OCI-LY3 (cell line): ENCODE measurements around the gene CCDC142.

Experiments used
- H2AFZ ChIP-seq: fragments of 200-600, 300-600 bp; shearing (Covaris generic); 2 replicates; pipeline ENCODE4 v1.6.0; 2014; ENCODE audit warnings: antibody characterized with exemption, low read depth, low read length
- H3K27ac ChIP-seq: fragments of 200-600, 300-600 bp; sonication (generic); 2 replicates; pipeline ENCODE4 v1.5.1; 2014; ENCODE audit warnings: mild to moderate bottlenecking, low read length, moderate library complexity, mixed read lengths
- H3K27me3 ChIP-seq: fragments of 200-600, 300-600 bp; sonication (generic); 2 replicates; pipeline ENCODE4 v1.6.1; 2014; ENCODE audit warnings: low read depth, low read length, mixed read lengths
- H3K36me3 ChIP-seq: fragments of 200-600, 300-600 bp; sonication (generic); replicated peaks from 2 replicates; pipeline ENCODE3; 2014; ENCODE audit warnings: low read depth, low read length, mixed read lengths
- H3K4me1 ChIP-seq: fragments of 300-600, 200-600 bp; sonication (generic); 2 replicates; pipeline ENCODE4 v1.6.1; 2014; ENCODE audit warnings: low read length, mixed read lengths
- H3K4me2 ChIP-seq: fragments of 200-600, 300-600 bp; sonication (generic); 2 replicates; pipeline ENCODE4 v1.6.1; 2014; ENCODE audit warnings: low read length, mixed read lengths
- H3K4me3 ChIP-seq: fragments of 300-600, 200-600 bp; sonication (generic); 2 replicates; pipeline ENCODE4 v1.5.1; 2014; ENCODE audit warnings: antibody characterized with exemption, mild to moderate bottlenecking, low read length, moderate library complexity
- H3K79me2 ChIP-seq: fragments of 300-600, 200-600 bp; shearing (Covaris generic); 2 replicates; pipeline ENCODE4 v1.6.1; 2014; ENCODE audit warnings: mild to moderate bottlenecking, low read length, mixed read lengths
- H3K9ac ChIP-seq: fragments of 300-600, 200-600 bp; shearing (Covaris generic); 2 replicates; pipeline ENCODE4 v1.6.0; 2014; ENCODE audit warnings: mild to moderate bottlenecking, low read length, moderate library complexity
- H3K9me3 ChIP-seq: fragments of 200-600, 300-600 bp; shearing (Covaris generic); 2 replicates; pipeline ENCODE4 v1.6.1; 2014; ENCODE audit warnings: low read length, mixed read lengths; ENCODE audit not compliant: insufficient read depth
- H4K20me1 ChIP-seq: fragments of 200-600, 300-600 bp; sonication (generic); 2 replicates; pipeline ENCODE4 v1.6.1; 2016; ENCODE audit warnings: low read length, mixed read lengths; ENCODE audit not compliant: insufficient read depth
- EZH2phosphoT487 ChIP-seq: fragments of 200-600 bp; shearing (Covaris generic); IDR thresholded peaks from 2 replicates; pipeline ENCODE4 v1.6.1; 2018; ENCODE audit warnings: antibody characterized with exemption, mixed run types, low read depth
- TF ChIP-seq, protein P1 (sequence below): fragments of 200-600, 300-600 bp; sonication (generic); IDR thresholded peaks from 2 replicates; pipeline ENCODE4 v1.5.1; 2014; ENCODE audit warnings: antibody characterized with exemption, low read length, low read depth

The CCDC142 gene

DNA sequence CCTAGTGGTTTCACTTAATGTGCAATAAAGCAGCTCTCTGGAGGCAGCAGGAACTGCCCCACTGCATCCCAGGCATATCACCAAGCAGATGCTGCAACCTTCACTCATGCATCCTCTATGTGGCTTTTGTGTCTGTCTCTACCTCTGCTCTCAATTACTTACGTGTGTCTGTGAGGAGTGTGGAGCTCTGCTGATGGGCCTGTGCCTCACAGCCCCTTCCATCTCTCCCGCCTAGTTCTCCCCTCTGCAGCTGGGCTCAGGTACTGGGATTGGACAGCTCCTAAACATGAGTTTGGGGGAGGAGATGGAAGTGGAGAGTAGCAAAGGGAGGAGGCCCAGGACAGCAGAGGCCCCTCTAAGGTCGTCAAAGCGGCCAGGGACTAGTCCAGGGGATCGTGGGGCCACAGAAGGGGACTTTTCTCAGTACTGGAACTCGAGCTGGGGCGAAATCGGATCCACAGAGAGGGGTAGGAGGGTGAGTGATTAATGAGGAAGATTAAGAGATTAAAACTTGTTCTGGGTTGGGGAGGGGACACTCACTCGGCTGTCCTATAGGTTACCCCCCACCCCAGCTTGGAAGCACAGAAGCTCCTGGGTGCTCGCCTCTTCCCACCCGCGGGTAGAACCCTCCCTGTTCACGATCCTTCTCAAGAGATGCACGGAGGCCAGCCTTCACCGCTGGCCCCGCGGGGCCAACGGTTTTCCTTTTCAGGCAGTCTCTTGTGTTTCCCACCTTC is 18.7 kb upstream of the CCDC142 start:
- no peaks in the 10 kb centered on the region for H3K27me3 ChIP-seq

DNA sequence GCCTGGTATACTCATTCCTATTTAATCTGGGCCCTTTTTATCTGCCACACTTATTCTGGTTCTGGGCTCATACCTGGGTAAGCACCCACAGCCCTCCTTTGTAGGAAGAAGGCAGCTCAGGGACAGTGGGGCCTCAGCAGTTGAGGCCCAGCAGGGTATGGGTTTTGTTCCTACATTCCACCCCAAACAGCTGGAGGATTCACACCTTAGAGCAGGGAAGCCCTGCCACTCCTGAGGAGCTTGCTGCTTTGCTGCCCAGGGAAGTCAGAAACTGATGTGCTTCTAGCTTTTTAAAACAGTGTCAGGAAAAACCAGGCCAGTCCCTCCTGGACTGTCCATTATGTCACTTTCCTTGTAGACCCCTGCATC is 17.8 kb upstream of the CCDC142 start:
- Histone ChIP-seq H3K4me2 (no peak overlapping the region), H3K4me3 (no peak overlapping the region), H2AFZ (no peak overlapping the region), H3K4me1 (peaks cover 8% of the 10 kb centered on the region; the same call in 1 of the 2 replicates), H3K27ac (no peak overlapping the region), H3K79me2 (no peaks in the 10 kb centered on the region), H3K36me3 (peaks cover 7% of the 10 kb centered on the region), H4K20me1 (no peaks in the 10 kb centered on the region), H3K27me3 (no peaks in the 10 kb centered on the region), H3K9me3 (no peaks in the 10 kb centered on the region), H3K9ac (no peak overlapping the region)
- TF ChIP-seq EZH2phosphoT487 = no peak
- TF ChIP-seq, protein P1, sequence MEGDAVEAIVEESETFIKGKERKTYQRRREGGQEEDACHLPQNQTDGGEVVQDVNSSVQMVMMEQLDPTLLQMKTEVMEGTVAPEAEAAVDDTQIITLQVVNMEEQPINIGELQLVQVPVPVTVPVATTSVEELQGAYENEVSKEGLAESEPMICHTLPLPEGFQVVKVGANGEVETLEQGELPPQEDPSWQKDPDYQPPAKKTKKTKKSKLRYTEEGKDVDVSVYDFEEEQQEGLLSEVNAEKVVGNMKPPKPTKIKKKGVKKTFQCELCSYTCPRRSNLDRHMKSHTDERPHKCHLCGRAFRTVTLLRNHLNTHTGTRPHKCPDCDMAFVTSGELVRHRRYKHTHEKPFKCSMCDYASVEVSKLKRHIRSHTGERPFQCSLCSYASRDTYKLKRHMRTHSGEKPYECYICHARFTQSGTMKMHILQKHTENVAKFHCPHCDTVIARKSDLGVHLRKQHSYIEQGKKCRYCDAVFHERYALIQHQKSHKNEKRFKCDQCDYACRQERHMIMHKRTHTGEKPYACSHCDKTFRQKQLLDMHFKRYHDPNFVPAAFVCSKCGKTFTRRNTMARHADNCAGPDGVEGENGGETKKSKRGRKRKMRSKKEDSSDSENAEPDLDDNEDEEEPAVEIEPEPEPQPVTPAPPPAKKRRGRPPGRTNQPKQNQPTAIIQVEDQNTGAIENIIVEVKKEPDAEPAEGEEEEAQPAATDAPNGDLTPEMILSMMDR = no peak

More for the DNA sequence above, 18.7 kb upstream of the CCDC142 start:
- H3K9me3 ChIP-seq = no peaks in the 10 kb centered on the region
- H2AFZ ChIP-seq = no peak overlapping the region
- H3K4me2 ChIP-seq = no peak overlapping the region
- no peak overlapping the region for H3K4me3 ChIP-seq
- no peak for TF ChIP-seq EZH2phosphoT487
- TF ChIP-seq, protein P1 = no peak
- peaks cover 13% of the 10 kb centered on the region for H3K36me3 ChIP-seq
- H3K9ac ChIP-seq = no peak overlapping the region
- H3K79me2 ChIP-seq = peaks cover 5% of the 10 kb centered on the region
- no peak overlapping the region for H3K27ac ChIP-seq
- H4K20me1 ChIP-seq = no peaks in the 10 kb centered on the region
- H3K4me1 ChIP-seq = peaks cover 14% of the 10 kb centered on the region; the same call in 1 of the 2 replicates

DNA sequence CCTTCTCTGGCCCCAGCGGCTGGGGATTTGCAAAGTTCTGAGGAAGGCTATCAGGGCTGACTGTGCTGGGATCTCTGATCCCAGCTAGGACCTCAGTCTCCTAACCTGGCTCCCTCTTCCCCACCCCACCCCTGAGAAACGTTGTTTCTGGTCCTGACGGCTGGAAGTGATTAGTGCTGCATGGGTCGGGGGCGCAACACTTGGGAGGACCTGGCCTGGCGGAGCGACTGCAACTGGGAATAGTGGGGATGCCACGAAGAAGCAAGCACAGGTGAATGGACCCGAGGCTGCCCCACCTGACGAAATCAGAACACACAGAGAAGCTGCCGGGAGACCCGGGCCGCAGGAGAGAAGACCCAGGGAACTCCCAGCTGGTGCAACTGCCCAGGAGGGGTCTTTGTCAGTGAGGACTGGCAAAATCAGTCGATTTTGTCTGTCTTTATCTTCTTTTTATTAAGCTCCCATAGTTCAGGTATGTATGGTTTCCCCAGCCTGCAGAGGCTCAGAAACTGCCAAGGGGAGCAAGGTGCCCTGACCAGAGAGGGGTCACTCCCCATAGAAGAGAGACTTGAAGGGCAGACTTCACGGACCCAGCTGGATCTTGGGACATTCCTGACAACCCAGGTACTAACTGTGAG is 17.3 kb upstream of the CCDC142 start:
- H4K20me1 ChIP-seq = no peaks in the 10 kb centered on the region
- H3K27ac ChIP-seq = no peak overlapping the region
- peaks cover 4% of the 10 kb centered on the region; the same call in 1 of the 2 replicates for H3K4me1 ChIP-seq
- H3K9ac ChIP-seq = no peak overlapping the region
- no peaks in the 10 kb centered on the region for H3K79me2 ChIP-seq
- no peak overlapping the region for H3K4me2 ChIP-seq
- H3K27me3 ChIP-seq = no peaks in the 10 kb centered on the region
- TF ChIP-seq EZH2phosphoT487 = no peak
- TF ChIP-seq, protein P1 = no peak
- H3K4me3 ChIP-seq = no peak overlapping the region
- H3K36me3 ChIP-seq = peaks cover 2% of the 10 kb centered on the region
- H3K9me3 ChIP-seq = no peaks in the 10 kb centered on the region
- no peak overlapping the region for H2AFZ ChIP-seq

DNA sequence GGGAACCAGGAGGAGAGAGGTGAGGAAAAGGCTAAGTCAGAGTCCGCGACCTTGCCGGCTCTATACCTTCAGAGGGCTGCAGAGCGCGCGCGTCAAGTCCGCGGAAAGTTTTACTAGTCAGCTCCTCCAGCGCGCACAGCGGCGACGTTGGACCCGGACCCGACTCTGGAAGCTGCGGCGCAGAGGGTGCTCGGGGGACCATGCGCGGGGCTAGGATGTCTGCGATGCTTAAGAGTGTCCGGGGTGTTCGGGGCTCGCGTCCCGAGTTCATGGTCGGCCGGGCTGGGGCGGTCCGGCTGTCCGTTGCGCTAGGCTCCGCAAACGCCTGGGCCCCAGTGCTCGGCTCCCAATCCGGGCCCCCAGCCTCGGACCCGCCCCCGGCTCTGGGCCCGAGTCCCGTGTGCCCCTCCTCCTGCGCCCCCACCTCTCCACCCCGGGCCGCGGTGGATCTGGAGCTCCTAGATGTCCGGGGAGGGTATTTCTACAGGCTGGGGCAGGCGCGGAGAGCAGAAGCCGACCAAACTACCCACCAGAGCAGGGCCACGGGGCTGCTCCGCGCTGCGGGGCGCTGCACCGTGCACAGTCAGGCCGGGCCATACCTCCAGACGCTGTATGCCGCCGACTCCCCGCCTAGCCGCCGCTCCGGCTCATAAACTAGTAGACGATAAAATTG is 16.6 kb upstream of the CCDC142 start, which contains the start of gene LBX2:
TSS of gene LBX2 (minus strand) at position 337 of the 673 bp plus-strand sequence. CDS start at position 271, 66 bp downstream.
- no peaks in the 10 kb centered on the region for H3K79me2 ChIP-seq
- H3K4me2 ChIP-seq = no peak within 1 kb of the TSS
- no peak within 1 kb of the TSS for H3K4me3 ChIP-seq
- H3K9ac ChIP-seq = no peak within 1 kb of the TSS
- H3K27me3 ChIP-seq = no peaks in the 10 kb centered on the region
- no peak within 1 kb of the TSS for H3K27ac ChIP-seq
- H4K20me1 ChIP-seq = no peaks in the 10 kb centered on the region
- no peak within 1 kb of the TSS for H2AFZ ChIP-seq
- no peaks in the 10 kb centered on the region for H3K36me3 ChIP-seq
- H3K9me3 ChIP-seq = no peaks in the 10 kb centered on the region
- no peak for TF ChIP-seq EZH2phosphoT487
- TF ChIP-seq, protein P1 = no peak
- H3K4me1 ChIP-seq = peaks cover 4% of the 10 kb centered on the region; the same call in 1 of the 2 replicates
